Measurements from ENCODE around the gene ADCY2.

DNA sequence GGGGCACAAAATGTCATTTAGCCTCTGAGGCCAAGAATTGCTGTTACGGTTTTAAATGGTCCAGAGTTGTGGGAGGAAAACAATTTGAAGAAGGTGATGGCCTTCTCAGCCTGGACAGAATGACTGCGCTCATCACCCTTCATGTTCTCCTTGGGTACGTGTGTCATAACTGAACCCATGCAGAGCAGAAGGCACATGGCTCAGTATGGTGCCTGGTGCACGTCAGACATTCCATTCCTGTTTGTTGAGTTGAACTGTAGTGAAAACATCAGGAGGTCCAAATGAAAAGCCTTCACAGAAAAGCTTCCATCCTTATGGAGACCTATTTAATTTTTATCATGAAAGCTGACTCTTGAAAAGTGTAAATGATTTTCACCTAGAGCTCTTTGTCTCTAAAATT, 321.8 kb downstream of the ADCY2 start:
- no peak for TF ChIP-seq CTCF (IDR thresholded peaks at IDR 0.05)
- no peak for TF ChIP-seq POLR2AphosphoS5 (IDR thresholded peaks at IDR 0.05; ENCODE audit: insufficient read depth in 1 of 2, low read depth in 1 of 2)
- TF ChIP-seq POLR2A (IDR thresholded peaks at IDR 0.05), result no peak
